Spleen (tissue), 7 donors: ENCODE data around the gene ZMYND8.

ENCODE experiments used
- POLR2A ChIP-seq, 3 donors: fragments of 450-650 bp; IDR thresholded peaks; one replicate each; pipeline ENCODE4 v1.5.1; 2017; ENCODE audit warnings: antibody characterized with exemption in 3 of 3, mild to moderate bottlenecking in 1 of 3
- POLR2AphosphoS5 ChIP-seq, 3 donors: sonication (generic); formaldehyde crosslinking; IDR thresholded peaks; one replicate each; pipeline ENCODE4 v1.5.1; 2017; ENCODE audit warnings: antibody characterized with exemption in 3 of 3
- TF ChIP-seq, protein P1 (sequence below), 11 experiments: fragments of 200-600 bp in 7 of 11; fragments of 450-650 bp in 4 of 11; sonication (generic) in 4 of 11; IDR thresholded peaks in 8 of 11; conservative IDR thresholded peaks in 3 of 11; 1 replicate in 7 of 11; 2 replicates in 4 of 11; pipeline versions ENCODE4 v1.4.0 to v1.8.0; 2016 to 2021; ENCODE audit warnings: antibody characterized with exemption in 11 of 11, inconsistent platforms in 4 of 11, mild to moderate bottlenecking in 1 of 11
- donor health status: DM: no; HTN: no; CAD: no; lungs with moderate emphysema.
- donor health status: DM: no; HTN: no; CAD: no.
- donor health status: DM: no; HTN: no; CAD: no.

DNA sequence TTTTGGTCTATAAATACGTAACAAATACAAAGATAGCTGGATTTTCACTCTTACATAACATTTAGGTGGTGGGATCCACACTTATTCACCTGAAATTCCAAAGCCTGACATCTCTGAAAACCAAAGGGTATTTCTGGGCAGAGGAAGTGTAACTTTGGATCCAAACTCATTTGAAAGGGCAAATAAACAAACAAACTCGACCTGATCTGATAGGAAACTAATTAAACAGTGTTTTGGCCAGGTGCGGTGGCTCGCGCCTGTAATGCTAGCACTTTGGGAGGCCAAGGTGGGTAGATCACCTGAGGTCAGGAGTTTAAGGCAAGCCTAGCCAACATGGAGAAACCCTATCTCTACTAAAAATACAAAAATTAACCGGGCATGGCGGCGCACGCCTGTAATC lies 128.9 kb downstream of the ZMYND8 start:
- no peak for TF ChIP-seq POLR2AphosphoS5 (IDR thresholded peaks at IDR 0.05)
- no peak for TF ChIP-seq POLR2A (IDR thresholded peaks at IDR 0.05)
- TF ChIP-seq, protein P1, sequence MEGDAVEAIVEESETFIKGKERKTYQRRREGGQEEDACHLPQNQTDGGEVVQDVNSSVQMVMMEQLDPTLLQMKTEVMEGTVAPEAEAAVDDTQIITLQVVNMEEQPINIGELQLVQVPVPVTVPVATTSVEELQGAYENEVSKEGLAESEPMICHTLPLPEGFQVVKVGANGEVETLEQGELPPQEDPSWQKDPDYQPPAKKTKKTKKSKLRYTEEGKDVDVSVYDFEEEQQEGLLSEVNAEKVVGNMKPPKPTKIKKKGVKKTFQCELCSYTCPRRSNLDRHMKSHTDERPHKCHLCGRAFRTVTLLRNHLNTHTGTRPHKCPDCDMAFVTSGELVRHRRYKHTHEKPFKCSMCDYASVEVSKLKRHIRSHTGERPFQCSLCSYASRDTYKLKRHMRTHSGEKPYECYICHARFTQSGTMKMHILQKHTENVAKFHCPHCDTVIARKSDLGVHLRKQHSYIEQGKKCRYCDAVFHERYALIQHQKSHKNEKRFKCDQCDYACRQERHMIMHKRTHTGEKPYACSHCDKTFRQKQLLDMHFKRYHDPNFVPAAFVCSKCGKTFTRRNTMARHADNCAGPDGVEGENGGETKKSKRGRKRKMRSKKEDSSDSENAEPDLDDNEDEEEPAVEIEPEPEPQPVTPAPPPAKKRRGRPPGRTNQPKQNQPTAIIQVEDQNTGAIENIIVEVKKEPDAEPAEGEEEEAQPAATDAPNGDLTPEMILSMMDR (IDR thresholded peaks at IDR 0.05 in 8 of 11, conservative IDR thresholded peaks at IDR 0.05 in 3 of 11): no peak
